Glutamatergic neuron (in vitro differentiated cells): ENCODE measurements around the gene CDH4. TPM values are rescaled to one million over a fixed set of nuclear protein-coding genes. Genes with fewer than 3 reads are reported as not detected.

Experiments used
- DNase-seq: peaks from one replicate; pipeline ENCODE4 v3.0.0; 2022
- H3K27ac Mint-ChIP-seq: one replicate; pipeline ENCODE4 v1.8.0; 2020; ENCODE audit warnings: mild to moderate bottlenecking, mixed read lengths, inconsistent platforms; ENCODE audit not compliant: unreplicated experiment
- H3K27me3 Mint-ChIP-seq: one replicate; pipeline ENCODE4 v1.8.0; 2020; ENCODE audit warnings: mild to moderate bottlenecking, moderate library complexity, mixed read lengths, inconsistent platforms; ENCODE audit not compliant: unreplicated experiment
- H3K36me3 Mint-ChIP-seq: one replicate; pipeline ENCODE4 v1.8.0; 2020; ENCODE audit warnings: mild to moderate bottlenecking, mixed read lengths, inconsistent platforms; ENCODE audit not compliant: unreplicated experiment
- H3K4me1 Mint-ChIP-seq: one replicate; pipeline ENCODE4 v1.8.0; 2020; ENCODE audit warnings: mild to moderate bottlenecking, low read depth, mixed read lengths, inconsistent platforms; ENCODE audit not compliant: unreplicated experiment
- H3K4me3 Mint-ChIP-seq: one replicate; pipeline ENCODE4 v1.8.0; 2020; ENCODE audit warnings: mild to moderate bottlenecking, mixed read lengths, inconsistent platforms; ENCODE audit not compliant: unreplicated experiment
- H3K9me3 Mint-ChIP-seq: one replicate; pipeline ENCODE4 v1.8.0; 2020; ENCODE audit warnings: mild to moderate bottlenecking, moderate library complexity, mixed read lengths, inconsistent platforms; ENCODE audit not compliant: unreplicated experiment
- CTCF ChIP-seq: fragments of 200-600 bp; sonication (generic); IDR thresholded peaks from one replicate; pipeline ENCODE4 v1.5.0; 2021; ENCODE audit not compliant: partially characterized antibody, unreplicated experiment
- total RNA-seq: library from RNA; stranded (reverse); fragmentation: NEBNext Ultra II Directional; extraction: Animal tissue kit (Norgen Biotek cat#: 25700); gene quantifications from one replicate; pipeline ENCODE4 v1.2.1, GENCODE V29; 2021; ENCODE audit not compliant: unreplicated experiment

Gene CDH4
- total RNA-seq, 1 donor from 2014 or later: 1.2 TPM

- H3K27me3 Mint-ChIP-seq: peaks cover 4% of the 10 kb centered on the region
- H3K4me3 Mint-ChIP-seq: no peak overlapping the region
- peaks cover 14% of the 10 kb centered on the region for H3K36me3 Mint-ChIP-seq
- no peak for TF ChIP-seq CTCF
- no peaks in the 10 kb centered on the region for H3K4me1 Mint-ChIP-seq
- peaks cover 7% of the 10 kb centered on the region for H3K9me3 Mint-ChIP-seq
- H3K27ac Mint-ChIP-seq: no peak overlapping the region
- DNase-seq: peak; percentile 3
Measured at GRCh38 chr20:61829526-61829925, 577.5 kb downstream of the CDH4 start.

- Mint-ChIP-seq H3K27me3 (peaks cover 4% of the 10 kb centered on the region), H3K9me3 (peaks cover 7% of the 10 kb centered on the region)
Measured at GRCh38 chr20:61830241-61830930, 578.3 kb downstream of the CDH4 start.

GRCh38 chr20:61830991-61831390, 578.9 kb downstream of the CDH4 start:
- H3K9me3 Mint-ChIP-seq: peaks cover 7% of the 10 kb centered on the region
- H3K27me3 Mint-ChIP-seq: peaks cover 4% of the 10 kb centered on the region
- H3K27ac Mint-ChIP-seq: no peak overlapping the region
- H3K36me3 Mint-ChIP-seq: peaks cover 9% of the 10 kb centered on the region
- H3K4me1 Mint-ChIP-seq: no peaks in the 10 kb centered on the region
- no peak for TF ChIP-seq CTCF
- no peak overlapping the region for H3K4me3 Mint-ChIP-seq
- no peak for DNase-seq

More at GRCh38 chr20:61830241-61830930, 578.3 kb downstream of the CDH4 start:
- peaks cover 14% of the 10 kb centered on the region for H3K36me3 Mint-ChIP-seq
- no peaks in the 10 kb centered on the region for H3K4me1 Mint-ChIP-seq
- no peak for TF ChIP-seq CTCF
- H3K4me3 Mint-ChIP-seq: no peak overlapping the region
- no peak for DNase-seq
- H3K27ac Mint-ChIP-seq: no peak overlapping the region

- Mint-ChIP-seq H3K9me3 (peaks cover 7% of the 10 kb centered on the region), H3K4me3 (no peak overlapping the region), H3K4me1 (no peaks in the 10 kb centered on the region), H3K36me3 (peaks cover 9% of the 10 kb centered on the region), H3K27ac (no peak overlapping the region), H3K27me3 (peaks cover 2% of the 10 kb centered on the region)
- no peak for TF ChIP-seq CTCF
- DNase-seq: no peak
Measured at GRCh38 chr20:61832181-61832580, 580.1 kb downstream of the CDH4 start.

GRCh38 chr20:61833807-61834610, 581.9 kb downstream of the CDH4 start:
- DNase-seq: peak; percentile 6
- Mint-ChIP-seq H3K4me3 (no peak overlapping the region), H3K36me3 (peaks cover 3% of the 10 kb centered on the region), H3K4me1 (no peaks in the 10 kb centered on the region), H3K27me3 (peaks cover 6% of the 10 kb centered on the region), H3K27ac (no peak overlapping the region), H3K9me3 (peaks cover 4% of the 10 kb centered on the region)
- no peak for TF ChIP-seq CTCF
